ENCODE data around the gene PLA2G4A. TPM values are rescaled to one million over a fixed set of nuclear protein-coding genes. Genes with fewer than 3 reads are reported as not detected.

PLA2G4A gene
- total RNA-seq, 2 experiments from 2014 or later = 0.11 TPM; not detected in 1

- Mint-ChIP-seq H3K4me3 (no peak overlapping the region), H3K4me1 (ENCODE audit: low read depth) (no peaks in the 10 kb centered on the region), H3K27ac (no peak overlapping the region), H3K36me3 (ENCODE audit: low read depth) (no peaks in the 10 kb centered on the region), H3K9me3 (no peaks in the 10 kb centered on the region), H3K27me3 (no peaks in the 10 kb centered on the region)
- no peak for DNase-seq
- CTCF ChIA-PET = no interaction called here
- ATAC-seq = no peak
- no peak for TF ChIP-seq CTCF (IDR thresholded peaks at IDR 0.05)
- POLR2A ChIA-PET = interaction anchor here (0.6 kb wide), 1 partner anchor 426 kb away, joined by 3 read pairs; no protein-coding TSS in a partner anchor
- intact Hi-C loops (cut with micrococcal nuclease) = no loop called here
Measured at GRCh38 chr1:186923486-186923885, 94.7 kb downstream of the PLA2G4A start.

GRCh38 chr1:186925881-186926669, 97.3 kb downstream of the PLA2G4A start:
- H3K4me1 Mint-ChIP-seq (ENCODE audit: low read depth) = no peaks in the 10 kb centered on the region
- no peaks in the 10 kb centered on the region for H3K9me3 Mint-ChIP-seq
- no peak overlapping the region for H3K4me3 Mint-ChIP-seq
- intact Hi-C loops (cut with micrococcal nuclease) = no loop called here
- no peak overlapping the region for H3K27ac Mint-ChIP-seq
- no peaks in the 10 kb centered on the region for H3K36me3 Mint-ChIP-seq (ENCODE audit: low read depth)
- POLR2A ChIA-PET = no interaction called here
- no peak for TF ChIP-seq CTCF (IDR thresholded peaks at IDR 0.05)
- H3K27me3 Mint-ChIP-seq = no peaks in the 10 kb centered on the region
- no peak for ATAC-seq
- CTCF ChIA-PET = no interaction called here
- no peak for DNase-seq

GRCh38 chr1:186927884-186928283, 99.1 kb downstream of the PLA2G4A start:
- Mint-ChIP-seq H3K4me3 (no peak overlapping the region), H3K27ac (no peak overlapping the region), H3K27me3 (no peaks in the 10 kb centered on the region), H3K36me3 (ENCODE audit: low read depth) (no peaks in the 10 kb centered on the region), H3K9me3 (no peaks in the 10 kb centered on the region), H3K4me1 (ENCODE audit: low read depth) (no peaks in the 10 kb centered on the region)
- DNase-seq = no peak
- CTCF ChIA-PET = no interaction called here
- POLR2A ChIA-PET = no interaction called here
- intact Hi-C loops (cut with micrococcal nuclease) = no loop called here
- no peak for ATAC-seq
- no peak for TF ChIP-seq CTCF (IDR thresholded peaks at IDR 0.05)

- Mint-ChIP-seq H3K27me3 (no peaks in the 10 kb centered on the region), H3K4me1 (ENCODE audit: low read depth) (no peaks in the 10 kb centered on the region), H3K36me3 (ENCODE audit: low read depth) (no peaks in the 10 kb centered on the region), H3K27ac (no peak overlapping the region), H3K9me3 (no peaks in the 10 kb centered on the region), H3K4me3 (no peak overlapping the region)
- no peak for ATAC-seq
- no peak for TF ChIP-seq CTCF (IDR thresholded peaks at IDR 0.05)
- POLR2A ChIA-PET = no interaction called here
- CTCF ChIA-PET = no interaction called here
- DNase-seq = no peak
- intact Hi-C loops (cut with micrococcal nuclease) = no loop called here
Measured at GRCh38 chr1:186930238-186930637, 101.5 kb downstream of the PLA2G4A start.

- Mint-ChIP-seq H3K27me3 (peaks cover 1% of the 10 kb centered on the region), H3K27ac (no peak overlapping the region), H3K36me3 (ENCODE audit: low read depth) (no peaks in the 10 kb centered on the region), H3K4me3 (no peak overlapping the region), H3K9me3 (no peaks in the 10 kb centered on the region), H3K4me1 (ENCODE audit: low read depth) (no peaks in the 10 kb centered on the region)
- intact Hi-C loops (cut with micrococcal nuclease) = no loop called here
- DNase-seq (no peak), ATAC-seq (no peak)
- CTCF ChIA-PET = no interaction called here
- POLR2A ChIA-PET = no interaction called here
- no peak for TF ChIP-seq CTCF (IDR thresholded peaks at IDR 0.05)
Measured at GRCh38 chr1:186937016-186937670, 108.4 kb downstream of the PLA2G4A start.

Data from activated CD8-positive, alpha-beta T cell treated with anti-CD3 and anti-CD28 coated beads for 36 hours (primary cell).